Stimulated activated CD8-positive, alpha-beta memory T cell treated with anti-CD3 and anti-CD28 coated beads, Interleukin-12 subunit alpha, Interleukin-12 subunit beta, amount 100 ng/mL, for 4 hours (primary cell): ENCODE measurements around the gene TMEM181.
A peak's percentile ranks its signal among the peaks of the same experiment; 100 is the strongest.
"Not testable (repeated sequence)": the region's sequence is repeated elsewhere in the genome, so short reads cannot be mapped to it uniquely, and the experiment has no call there.

ENCODE experiments used
- DNase-seq: peaks from one replicate; pipeline ENCODE4 v3.0.0-alpha.2; 2020; ENCODE audit warnings: low read depth

The TMEM181 gene

DNA sequence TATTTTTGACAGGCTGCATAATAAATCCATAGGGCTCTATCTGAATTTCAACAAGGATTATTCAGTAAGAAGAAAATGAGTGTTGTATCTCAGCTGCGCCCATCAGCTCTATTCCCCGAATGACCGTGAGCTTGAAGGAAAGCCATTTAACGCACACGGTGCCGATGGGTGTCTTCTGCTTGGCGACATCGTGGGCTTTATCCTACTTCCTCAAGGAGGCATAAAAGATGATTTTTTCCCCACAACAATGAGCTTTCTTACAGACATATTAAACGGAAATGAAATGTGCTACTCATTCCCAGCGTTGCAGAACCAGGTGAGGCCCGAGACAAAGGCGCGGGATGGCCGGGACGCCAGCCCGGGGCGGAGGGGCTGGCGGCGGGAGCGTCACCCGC, 83.9 kb downstream of the TMEM181 start:
- no peak for DNase-seq

DNA sequence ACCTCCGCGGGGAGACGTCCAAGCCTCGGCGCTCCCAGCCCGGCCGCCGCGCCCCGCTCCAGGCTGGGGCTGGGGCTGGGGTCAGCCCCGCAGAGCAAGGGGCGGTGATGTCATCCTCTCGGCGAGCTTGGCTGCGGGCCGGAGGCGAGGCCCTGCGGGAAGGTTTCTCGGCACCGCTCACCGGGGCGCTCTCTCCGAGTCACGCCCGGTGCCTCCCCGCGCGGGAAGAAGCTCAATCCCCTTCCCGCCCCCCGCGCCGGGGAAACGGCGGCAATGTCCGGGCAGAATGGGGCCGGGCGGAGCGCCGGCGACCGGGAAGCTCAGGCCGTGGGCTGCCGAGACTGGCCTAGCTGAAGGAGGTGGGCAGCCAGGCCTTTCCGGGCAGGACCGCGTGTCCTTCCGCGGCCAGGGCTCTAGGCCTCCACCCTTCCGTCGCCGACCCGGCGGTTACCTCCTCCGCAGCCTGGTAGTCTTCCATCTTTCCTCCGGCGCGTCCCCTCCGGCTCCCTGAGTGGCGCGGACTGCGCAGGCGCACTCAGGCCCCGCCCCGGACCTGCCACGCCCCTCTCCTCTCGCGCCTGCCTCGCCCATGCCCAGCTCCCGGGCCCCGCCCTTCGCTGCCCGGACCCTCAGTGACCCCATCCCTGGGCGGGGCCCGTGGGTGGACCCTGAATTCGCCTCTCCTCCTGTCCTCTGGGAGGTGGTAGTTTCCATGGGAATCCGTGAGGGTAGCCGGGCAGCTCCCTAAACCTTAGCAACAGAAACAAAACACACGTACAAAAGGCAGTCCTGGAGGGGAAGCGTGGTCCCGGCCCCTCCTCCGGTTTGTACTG, 84.6 kb downstream of the TMEM181 start, which contains the start of gene DYNLT1:
Gene DYNLT1, minus strand, starts transcription at position 513 of the 833 bp plus-strand sequence. Its CDS starts 35 bp downstream, at position 478.
- DNase-seq: peak; percentile 84

DNA sequence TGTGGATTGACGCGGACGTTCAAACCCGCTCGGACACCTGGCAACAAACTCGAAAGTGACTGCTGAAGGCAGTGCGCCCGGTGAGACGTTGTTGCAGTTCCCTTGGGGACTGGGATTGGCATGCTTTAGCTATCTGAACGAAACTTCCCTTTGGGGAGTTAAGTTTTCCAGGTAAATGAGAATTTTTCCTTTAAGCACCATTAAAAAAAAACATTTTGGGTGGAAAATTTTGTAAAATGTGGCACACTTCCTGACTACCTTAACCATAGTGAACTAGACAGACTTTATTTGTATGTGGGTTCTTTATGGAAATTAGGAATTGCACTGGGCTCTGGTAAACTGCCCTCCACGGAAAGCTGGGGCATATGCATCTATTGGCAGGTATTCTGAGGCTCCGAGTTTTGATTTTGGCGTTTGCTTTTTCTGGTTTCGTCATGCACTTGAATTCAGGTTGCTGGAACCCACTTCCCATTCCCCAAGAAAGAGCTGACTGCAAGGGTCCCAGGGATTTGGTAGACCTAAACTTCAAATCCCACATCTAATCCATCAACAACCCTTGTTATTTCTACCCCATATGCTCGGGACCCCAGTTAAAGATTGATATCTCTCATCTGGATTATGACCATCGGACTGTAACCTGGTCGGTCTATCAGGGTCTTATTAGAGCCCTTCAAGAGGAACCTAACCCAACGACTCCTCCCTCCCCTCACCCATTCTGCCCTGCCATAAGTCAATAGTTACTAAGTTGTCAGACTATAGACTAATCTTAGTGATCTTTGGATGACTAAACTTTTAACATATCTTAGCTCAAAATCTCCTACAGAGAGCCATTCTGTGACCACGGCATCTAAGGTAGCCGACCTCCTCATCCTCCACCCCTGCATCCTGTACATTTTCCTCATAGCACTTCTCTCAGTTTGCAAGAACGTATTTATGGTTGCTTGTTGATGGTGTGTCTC, 85.5 kb downstream of the TMEM181 start:
- DNase-seq: no peak

DNA sequence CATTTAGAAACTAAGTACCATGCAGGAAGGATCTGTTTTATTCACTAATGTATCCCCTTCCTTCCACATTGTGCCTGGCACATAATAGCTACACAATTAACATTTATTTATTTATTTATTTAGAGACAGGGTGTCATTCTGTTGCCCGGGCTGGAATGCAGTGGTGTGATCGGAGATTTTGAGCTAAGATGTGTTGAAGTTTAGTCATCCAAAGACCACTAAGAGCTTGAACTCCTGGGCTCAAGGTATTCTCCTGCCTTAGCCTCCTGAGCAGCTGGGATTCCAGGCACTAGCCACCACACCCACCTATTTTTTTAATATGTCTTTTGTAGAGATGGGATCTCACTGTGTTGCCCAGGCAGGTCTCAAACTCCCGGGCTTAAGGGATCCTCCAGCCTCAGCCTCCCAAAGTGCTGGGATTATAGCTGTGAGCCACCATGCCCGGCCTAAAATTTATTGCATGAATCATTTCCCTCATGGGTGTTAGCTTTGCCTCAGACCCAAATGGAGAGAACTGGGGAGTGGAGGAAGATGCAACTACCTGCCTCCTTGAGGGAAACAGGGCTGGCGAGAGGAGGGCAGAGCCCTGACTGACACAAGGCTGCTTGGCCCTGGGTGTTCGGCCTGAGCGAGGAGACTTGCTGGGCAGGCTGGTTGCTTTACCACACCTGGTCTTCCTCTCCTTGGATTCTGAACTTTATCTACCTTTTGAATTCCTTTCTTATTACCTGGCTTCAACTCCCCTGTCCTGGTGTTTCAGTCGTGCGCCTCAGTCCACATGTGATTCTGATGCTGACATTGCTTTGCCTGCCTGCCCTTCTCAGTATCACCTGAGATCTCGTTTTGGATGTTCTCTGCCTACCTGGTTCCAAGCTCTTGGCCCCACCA, 86.4 kb downstream of the TMEM181 start:
- no peak for DNase-seq

DNA sequence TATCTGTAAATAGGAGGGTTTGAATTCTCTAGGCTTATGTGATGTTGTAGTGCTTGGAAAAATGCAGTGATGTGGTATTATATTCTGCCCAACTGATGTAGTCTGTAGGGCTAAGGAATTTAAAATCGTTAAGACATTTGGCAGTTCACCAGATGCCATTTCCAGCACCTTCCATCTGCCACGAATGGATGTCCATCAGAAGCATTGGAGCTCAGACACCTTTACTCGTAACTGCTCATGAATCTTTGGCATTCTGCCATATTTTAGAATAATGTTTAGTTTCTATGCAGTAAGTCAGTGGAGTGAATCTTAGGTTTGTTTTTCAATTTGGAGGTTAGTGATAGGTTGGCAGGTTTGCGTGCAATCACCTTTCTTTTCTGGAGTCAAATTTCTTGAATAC, 87.6 kb downstream of the TMEM181 start:
- DNase-seq: no peak

DNA sequence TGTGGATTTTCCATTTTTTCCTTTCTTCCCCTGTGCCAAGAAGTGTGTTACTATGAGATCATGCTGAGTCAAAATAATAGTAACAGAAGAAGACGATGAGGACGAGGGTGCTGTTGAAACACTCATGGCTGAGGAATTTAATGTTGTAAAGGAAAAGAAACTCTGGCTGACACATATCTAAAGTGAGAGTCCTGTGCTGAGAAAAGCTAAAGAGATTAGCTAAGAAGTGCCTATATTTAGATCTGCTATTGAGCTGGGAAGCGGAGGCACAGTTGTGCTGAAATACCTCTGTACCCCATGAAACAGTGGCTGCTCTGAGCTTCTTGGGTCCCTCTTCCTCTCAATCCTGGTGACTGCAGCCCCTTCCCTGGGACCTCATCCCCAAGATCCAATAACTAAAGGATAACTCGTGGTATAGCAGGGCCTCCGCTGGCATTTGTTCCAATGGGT, 88.8 kb downstream of the TMEM181 start:
- no peak for DNase-seq

DNA sequence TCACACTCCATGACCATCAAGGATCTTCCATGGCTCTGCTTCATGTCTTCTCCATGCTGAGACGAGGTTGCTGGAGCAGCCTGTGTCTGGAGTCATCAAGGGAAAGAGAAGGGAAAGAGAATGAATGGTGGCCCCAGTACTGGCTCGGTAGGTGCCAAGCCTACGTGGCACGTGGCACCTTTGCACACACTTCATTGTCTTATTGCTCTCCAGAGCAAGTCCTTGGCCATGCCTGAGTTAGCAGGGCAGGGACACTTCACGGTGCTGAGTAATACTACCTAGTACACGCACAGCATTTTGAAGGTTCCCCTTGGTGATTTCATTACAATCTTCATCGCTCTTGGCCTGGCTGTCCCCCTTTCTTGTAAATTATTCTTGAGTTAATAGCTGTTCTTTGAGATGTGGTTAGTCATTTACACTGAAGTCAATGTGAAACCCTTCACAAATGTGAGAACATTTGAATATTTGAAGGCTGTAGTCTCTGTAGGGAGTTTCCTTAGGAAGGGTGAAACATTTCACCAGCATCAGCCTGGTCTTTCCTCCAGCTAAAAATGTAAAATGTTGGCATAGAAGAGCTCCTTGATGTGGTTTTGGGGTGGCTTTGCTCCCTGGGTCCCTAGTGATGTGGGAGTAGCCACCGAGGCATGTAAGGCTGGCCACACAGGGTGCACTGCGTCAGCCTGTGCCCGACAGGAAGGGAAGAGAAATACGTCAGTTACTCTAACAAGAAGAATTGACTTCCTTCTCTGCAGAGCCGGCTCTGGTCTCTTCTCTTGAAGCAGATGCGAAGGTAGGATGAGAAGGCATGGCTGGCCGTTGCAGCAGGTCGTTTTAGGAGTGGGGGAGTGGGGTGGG, 89.6 kb downstream of the TMEM181 start, which contains the start of gene SYTL3:
Gene SYTL3, plus strand, starts transcription at position 766 of the 855 bp plus-strand sequence. CDS start 13,215 bp downstream, outside the sequence.
- peak; percentile 47 for DNase-seq

DNA sequence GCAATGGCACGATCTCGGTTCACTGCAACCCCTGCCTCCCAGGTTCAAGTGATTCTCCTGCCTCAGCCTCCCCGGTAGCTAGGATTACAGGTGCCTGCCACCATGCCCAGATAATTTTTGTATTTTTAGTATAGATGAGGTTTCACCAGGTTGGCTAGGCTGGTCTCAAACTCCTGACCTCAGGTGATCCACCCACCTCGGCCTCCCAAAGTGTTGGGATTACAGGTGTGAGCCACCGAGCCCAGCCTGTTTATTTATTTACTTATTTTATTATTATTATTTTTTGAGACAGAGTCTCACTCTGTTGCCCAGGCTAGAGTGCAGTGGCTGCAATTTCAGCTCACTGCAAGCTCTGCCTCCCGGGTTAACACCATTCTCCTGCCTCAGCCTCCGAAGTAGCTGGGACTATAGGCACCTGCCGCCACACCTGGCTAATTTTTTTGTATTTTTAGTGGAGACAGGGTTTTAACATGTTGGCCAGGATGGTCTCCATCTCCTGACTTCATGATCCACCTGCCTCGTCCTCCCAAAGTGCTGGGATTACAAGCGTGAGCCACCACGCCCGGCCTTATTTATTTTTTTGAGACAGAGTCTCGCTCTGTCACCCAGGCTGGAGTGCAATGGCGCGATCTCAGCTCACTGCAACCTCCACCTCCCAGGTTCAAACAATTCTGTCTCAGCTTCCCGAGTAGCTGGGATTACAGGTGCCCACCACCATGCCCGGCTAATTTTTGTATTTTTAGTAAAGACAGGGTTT, 92.3 kb downstream of the TMEM181 start:
- DNase-seq: not testable (repeated sequence)

DNA sequence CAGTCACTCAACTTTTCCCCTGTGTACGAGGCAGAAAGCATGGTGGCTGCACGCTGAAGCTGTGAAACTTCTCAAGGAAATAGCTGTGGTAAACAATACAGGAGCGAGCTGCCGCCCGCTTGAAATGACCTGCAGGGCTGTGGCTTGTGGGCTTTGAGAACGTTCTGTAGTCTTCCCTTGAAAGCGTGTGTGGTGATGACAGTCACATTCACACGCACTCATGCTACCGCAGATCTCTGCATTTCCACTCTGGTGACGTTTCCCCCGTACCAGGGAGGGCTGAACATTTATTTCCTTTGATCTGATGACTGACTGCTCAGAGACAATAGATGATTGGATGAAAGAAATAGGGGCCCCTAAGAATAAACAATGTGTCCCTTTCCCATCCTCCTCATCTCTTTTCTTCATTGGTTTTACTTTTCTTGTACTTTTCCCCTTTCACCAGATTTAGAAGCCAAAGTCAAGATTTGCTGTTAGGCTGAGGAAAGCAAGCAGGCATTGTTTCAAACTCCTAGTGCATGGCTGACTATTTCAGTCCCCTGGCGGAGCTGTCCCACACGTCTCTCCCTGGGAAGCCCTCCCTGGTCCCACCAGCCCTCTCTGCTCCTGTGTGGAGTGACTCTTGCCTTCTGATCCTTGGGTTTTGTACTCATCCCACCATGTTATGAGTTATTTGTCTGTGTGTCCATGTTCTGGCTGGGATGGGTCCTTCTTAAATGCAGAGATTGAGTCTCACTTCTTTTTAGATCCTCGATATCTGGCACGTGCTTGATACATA, 93.9 kb downstream of the TMEM181 start:
- peak; percentile 73 for DNase-seq

DNA sequence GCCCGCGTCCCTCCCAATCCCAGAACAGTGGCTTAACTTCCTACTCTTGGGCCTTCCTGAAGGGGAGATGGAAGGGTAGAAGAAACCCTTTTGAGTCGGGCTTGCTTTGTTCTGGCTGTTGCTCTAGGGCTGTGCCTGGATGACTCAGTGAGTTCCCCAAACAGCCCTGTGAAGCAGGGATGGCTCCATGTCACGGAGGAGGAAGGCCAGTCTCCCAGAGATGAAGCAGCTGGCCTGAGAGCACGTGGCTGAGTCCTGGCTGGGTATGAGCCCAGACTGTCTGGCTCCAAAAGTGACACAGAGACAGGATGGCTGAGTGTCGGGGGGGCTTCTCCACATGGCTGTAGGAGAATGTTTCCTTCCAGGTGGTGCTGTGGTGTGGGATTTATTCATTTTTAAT, 94.6 kb downstream of the TMEM181 start:
- DNase-seq: no peak

DNA sequence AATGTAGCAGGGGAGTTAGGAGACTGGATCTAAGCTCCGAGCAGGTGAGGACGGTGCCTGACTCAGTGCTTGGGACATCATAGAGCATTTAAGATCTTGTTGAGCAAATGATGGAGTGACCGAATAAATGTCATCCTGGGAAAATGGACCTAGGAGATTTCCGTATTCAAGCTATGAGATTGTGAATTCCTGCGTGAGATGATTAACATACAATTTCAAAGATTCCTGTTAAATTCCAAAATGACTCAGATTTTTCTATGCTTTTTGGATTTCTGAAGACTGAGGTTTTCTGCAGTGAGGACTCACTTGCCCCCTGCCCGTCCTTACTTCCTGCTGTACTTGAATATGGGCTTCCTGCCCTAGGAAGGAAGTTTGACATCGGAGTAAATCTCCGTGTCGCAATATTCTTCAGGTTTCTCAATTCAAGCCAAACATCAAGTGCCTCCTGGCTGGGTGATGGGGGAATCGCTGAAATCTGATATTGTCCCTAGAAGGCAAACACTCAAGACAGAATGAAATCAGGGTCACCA, 95.1 kb downstream of the TMEM181 start:
- no peak for DNase-seq

DNA sequence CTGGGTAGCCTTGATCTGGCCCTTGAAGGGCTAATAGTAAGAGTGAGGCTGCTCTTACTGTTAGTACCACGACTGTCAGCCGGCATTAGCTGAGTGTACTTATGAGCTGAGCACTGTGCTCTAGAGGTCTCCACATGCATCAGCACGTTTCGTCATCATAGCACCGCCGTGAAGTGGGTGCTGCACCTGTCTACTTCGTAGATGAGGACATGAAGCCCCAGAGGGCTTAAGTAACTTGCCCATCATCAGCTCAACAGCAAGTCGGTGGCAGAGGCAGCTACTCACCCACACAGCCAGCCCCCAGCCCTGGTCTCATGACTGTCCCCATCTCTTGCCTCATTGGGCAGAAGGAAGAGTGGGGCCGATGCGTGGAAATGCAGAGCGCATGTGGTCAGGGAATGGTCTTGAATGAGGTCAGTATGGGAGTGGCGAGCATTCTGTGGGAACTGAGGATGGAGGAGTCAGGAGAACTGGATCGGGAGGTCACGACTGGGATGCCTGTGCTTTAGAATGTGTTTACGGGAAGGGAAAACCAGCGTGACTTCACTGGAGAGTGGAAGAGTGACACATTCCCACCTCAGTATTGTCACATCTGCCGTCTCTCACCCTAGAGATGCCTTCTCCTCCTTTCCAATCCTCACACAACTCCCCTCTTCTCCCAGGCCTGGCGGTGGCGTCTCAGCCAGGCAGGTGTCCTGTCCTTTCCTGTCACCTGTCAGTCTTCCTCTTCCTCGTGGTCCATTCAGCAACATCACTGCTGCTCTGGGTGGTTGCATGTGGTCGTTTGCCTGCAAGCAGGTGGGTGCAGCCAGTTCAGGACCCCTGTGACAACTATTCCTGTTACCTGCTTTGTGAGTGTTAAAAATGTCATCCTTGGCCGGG, 95.9 kb downstream of the TMEM181 start:
- no peak for DNase-seq

DNA sequence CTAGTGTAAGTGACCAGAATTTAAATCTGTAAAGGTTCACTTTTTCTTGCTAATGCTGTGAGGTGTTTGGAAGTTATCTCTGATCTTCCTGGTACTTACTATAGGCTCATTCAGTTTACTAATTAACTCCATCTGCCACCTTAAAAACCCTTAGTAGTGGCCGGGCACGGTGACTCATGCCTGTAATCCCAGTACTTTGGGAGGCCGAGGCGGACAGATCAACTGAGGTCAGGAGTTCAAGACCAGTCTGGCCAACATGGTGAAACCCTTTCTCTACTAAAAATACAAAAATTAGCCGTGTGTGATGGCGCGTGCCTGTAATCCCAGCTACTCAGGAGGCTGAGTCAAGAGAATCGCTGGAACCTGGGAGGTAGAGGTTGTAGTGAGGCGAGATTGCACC, 97.1 kb downstream of the TMEM181 start:
- DNase-seq: not testable (repeated sequence)

DNA sequence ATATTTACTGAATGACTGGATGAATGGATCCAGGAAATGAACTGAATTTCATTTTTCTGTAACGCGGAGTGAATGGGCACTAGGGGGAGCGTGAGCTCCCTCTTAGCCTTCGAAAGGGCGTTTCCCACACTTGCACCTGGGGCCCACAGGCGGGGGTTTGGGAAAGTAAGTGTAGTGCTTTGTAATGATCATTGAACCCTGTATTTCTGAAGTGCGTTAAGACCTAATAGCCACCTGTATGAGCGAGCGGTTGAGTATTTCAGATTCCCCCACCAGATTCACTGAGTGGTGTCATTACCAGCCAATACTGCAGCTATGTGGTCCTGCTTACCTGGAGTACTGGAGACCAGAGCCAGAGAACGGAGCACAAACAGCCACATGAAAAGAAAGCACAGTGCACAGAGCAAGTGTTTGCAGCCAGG, 100.5 kb downstream of the TMEM181 start:
- no peak for DNase-seq

DNA sequence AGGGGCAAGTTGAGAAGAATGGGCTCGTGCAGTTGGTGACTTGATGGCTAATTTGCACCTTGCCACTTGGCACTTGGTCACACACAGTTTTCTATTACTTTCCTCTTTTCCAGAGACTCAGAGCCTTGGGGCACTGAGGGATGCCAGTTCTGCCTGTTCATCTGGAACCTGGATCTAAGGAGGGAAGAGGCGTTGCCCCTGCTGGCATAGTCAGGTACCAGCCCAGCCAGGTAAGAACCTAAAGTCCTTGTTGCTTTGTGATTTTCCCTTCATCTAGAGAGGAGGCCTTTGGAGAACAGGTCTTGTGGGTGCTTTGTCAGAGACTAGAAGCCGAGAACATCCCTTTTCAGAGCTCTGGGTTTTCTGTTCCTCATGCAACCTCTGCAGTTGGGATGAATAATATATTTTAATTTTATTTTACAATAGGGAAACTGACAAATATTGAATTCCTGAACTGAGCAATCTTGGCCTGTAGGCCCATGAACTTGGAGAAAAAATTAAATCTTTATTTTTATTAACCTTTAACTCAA, 101.3 kb downstream of the TMEM181 start:
- DNase-seq: no peak

DNA sequence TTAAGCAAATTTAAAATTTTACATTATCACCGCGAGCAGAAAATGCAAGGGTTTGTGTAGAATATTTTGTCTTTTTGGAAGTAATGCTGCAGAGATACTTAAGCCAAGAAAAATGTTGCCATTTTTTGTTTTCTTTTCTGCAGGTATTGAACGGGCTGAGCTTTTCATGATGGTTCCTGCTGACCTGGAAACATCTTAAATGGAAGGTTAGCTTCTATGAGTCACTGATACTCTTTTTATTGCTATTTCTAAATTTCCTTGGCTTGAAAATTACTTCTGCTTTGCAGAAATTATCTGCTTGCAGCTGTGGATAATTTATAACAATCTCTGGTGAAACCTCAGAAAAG, 102.7 kb downstream of the TMEM181 start:
- no peak for DNase-seq

DNA sequence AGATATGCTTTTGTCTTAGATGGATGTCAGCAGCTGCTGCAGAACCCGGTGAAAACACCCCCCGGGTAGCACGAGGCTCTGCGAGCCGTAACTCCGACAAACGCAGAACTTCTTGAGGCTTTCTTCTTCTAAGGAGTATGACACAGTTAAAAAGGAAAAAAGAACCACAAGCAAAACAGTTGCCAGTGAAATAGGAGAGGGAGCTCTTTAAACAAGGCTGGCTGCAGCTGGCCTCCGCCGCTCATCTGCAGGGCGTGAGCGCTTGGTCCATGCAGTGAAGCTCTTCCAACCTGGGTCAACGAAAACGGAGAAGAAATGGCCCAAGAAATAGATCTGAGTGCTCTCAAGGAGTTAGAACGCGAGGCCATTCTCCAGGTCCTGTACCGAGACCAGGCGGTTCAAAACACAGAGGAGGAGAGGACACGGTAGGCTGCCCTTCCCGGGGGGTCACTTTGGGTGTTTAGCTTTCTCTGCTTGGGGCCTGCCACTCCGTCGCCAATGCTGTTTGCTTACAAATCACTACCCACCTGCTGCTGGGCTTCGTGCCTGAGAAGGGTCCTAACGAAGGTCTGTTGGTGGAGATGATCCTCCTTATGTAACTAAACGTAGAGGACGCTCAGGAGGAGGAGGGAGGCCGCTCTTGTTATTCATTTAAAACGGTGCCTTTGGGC, 103.2 kb downstream of the TMEM181 start:
- no peak for DNase-seq
